ENCODE results near the gene DUSP16.
"Not testable (repeated sequence)": the region's sequence is repeated elsewhere in the genome, so short reads cannot be mapped to it uniquely, and the experiment has no call there.

Gene DUSP16

DNA sequence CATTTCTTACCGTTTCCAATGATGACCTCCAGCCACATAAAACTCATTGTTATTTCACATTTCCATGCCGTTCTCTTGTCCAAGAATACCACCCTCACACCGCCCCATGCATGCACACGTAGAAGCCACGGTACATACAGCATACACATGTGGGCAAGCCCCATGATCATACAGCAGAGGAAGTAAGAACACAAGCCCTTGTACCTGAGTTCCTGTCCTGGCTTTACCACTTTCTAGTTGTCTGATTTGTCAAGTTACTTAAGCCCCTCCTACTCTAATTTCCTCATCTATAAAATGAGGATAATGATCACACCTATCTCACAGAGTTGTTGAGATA lies 59.9 kb downstream of the DUSP16 start:
- Histone ChIP-seq H3K4me1 (ENCODE audit: insufficient read depth, low read length) (no peaks in the 10 kb centered on the region), H2AFZ (ENCODE audit: low read depth, low read length) (no peak overlapping the region), H3K9me3 (ENCODE audit: insufficient read depth, low read length, severe bottlenecking) (no peaks in the 10 kb centered on the region), H3K79me2 (ENCODE audit: insufficient read depth, low read length) (no peaks in the 10 kb centered on the region), H3K4me2 (ENCODE audit: insufficient read depth, low read length) (no peak overlapping the region), H3K27ac (ENCODE audit: low read length) (no peak overlapping the region), H3K36me3 (ENCODE audit: insufficient read depth, low read length) (no peaks in the 10 kb centered on the region), H3K27me3 (ENCODE audit: insufficient read depth, low read length, poor library complexity) (peaks cover 4% of the 10 kb centered on the region), H3K4me3 (ENCODE audit: low read depth in 1 of 2, low read length in 2 of 2) (no peak overlapping the region), H3K9ac (ENCODE audit: low read depth, low read length) (no peak overlapping the region), H4K20me1 (ENCODE audit: insufficient read depth, low read length) (no peaks in the 10 kb centered on the region)
- ATAC-seq (ENCODE audit: insufficient read depth, low read depth) = no peak
- no peak for DNase-seq
- no peak for TF ChIP-seq EZH2 (IDR thresholded peaks at IDR 0.05; ENCODE audit: borderline replicate concordance, low read depth, low read length, severe bottlenecking)
- TF ChIP-seq, protein P1, sequence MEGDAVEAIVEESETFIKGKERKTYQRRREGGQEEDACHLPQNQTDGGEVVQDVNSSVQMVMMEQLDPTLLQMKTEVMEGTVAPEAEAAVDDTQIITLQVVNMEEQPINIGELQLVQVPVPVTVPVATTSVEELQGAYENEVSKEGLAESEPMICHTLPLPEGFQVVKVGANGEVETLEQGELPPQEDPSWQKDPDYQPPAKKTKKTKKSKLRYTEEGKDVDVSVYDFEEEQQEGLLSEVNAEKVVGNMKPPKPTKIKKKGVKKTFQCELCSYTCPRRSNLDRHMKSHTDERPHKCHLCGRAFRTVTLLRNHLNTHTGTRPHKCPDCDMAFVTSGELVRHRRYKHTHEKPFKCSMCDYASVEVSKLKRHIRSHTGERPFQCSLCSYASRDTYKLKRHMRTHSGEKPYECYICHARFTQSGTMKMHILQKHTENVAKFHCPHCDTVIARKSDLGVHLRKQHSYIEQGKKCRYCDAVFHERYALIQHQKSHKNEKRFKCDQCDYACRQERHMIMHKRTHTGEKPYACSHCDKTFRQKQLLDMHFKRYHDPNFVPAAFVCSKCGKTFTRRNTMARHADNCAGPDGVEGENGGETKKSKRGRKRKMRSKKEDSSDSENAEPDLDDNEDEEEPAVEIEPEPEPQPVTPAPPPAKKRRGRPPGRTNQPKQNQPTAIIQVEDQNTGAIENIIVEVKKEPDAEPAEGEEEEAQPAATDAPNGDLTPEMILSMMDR (IDR thresholded peaks at IDR 0.05; ENCODE audit: borderline replicate concordance, extremely low read depth, low read length, poor library complexity, severe bottlenecking) = no peak

DNA sequence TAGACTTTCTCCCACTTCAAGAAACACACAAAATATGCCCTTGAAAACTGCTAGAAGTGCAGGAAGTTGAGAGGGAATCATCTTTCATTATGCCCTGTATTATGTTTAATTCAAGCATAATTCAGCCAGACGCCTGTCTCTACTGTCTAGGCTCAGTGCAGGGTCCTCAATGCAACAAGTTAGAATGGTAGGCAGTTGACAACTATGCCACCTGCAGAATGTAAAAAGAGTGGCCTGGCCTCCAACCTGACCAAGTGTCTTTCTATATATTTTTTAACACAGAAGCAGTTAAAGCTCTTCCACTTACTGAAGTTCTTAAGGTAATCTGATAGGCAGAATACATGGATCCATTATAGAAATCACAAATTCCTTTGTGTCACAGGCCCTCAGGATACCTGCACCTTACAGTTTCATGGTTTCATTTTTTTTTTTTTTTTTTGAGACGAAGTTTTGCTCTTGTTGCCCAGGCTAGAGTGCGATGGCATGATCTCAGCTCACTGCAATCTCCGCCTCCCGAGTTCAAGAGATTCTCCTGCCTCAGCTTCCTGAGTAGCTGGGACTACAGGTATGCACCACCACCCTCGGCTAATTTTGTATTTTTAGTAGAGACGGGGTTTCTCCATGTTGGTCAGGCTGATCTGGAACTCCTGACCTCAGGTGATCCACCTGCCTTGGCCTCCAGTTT lies 60.4 kb downstream of the DUSP16 start:
- not testable (repeated sequence) for H3K9ac ChIP-seq (ENCODE audit: low read depth, low read length); H2AFZ ChIP-seq (ENCODE audit: low read depth, low read length); H3K36me3 ChIP-seq (ENCODE audit: insufficient read depth, low read length); H3K27me3 ChIP-seq (ENCODE audit: insufficient read depth, low read length, poor library complexity); DNase-seq; H3K4me3 ChIP-seq (ENCODE audit: low read depth in 1 of 2, low read length in 2 of 2); H3K4me1 ChIP-seq (ENCODE audit: insufficient read depth, low read length); H3K79me2 ChIP-seq (ENCODE audit: insufficient read depth, low read length); H4K20me1 ChIP-seq (ENCODE audit: insufficient read depth, low read length); H3K9me3 ChIP-seq (ENCODE audit: insufficient read depth, low read length, severe bottlenecking); ATAC-seq (ENCODE audit: insufficient read depth, low read depth); H3K4me2 ChIP-seq (ENCODE audit: insufficient read depth, low read length); H3K27ac ChIP-seq (ENCODE audit: low read length)

DNA sequence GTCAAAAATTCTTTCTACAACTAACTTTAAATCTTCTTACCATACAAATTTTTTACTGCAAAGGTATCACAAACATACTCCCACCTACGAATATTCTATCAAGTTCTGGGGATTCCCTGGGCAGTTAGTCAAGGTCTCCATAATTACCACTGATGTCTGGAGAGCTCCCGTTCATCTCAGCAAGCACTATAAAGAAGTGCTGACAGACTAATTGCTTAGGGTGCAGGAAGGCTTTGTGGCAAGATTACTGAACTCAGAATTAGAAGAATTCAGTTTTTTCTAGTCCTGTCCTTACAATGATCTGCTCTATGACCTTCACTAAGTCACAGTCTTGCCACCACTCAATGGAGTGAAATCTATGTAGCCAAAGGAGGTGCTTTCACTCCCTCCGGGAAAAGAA lies 61.5 kb downstream of the DUSP16 start:
- no peaks in the 10 kb centered on the region for H3K4me1 ChIP-seq (ENCODE audit: insufficient read depth, low read length)
- H3K79me2 ChIP-seq (ENCODE audit: insufficient read depth, low read length) = no peaks in the 10 kb centered on the region
- TF ChIP-seq, protein P1 (IDR thresholded peaks at IDR 0.05; ENCODE audit: borderline replicate concordance, extremely low read depth, low read length, poor library complexity, severe bottlenecking) = no peak
- DNase-seq (no peak), ATAC-seq (ENCODE audit: insufficient read depth, low read depth) (no peak)
- H3K27me3 ChIP-seq (ENCODE audit: insufficient read depth, low read length, poor library complexity) = peaks cover 4% of the 10 kb centered on the region
- H3K4me3 ChIP-seq (ENCODE audit: low read depth in 1 of 2, low read length in 2 of 2) = no peak overlapping the region
- H2AFZ ChIP-seq (ENCODE audit: low read depth, low read length) = no peak overlapping the region
- H3K9me3 ChIP-seq (ENCODE audit: insufficient read depth, low read length, severe bottlenecking) = no peaks in the 10 kb centered on the region
- no peak overlapping the region for H3K4me2 ChIP-seq (ENCODE audit: insufficient read depth, low read length)
- H4K20me1 ChIP-seq (ENCODE audit: insufficient read depth, low read length) = no peaks in the 10 kb centered on the region
- no peak overlapping the region for H3K27ac ChIP-seq (ENCODE audit: low read length)
- H3K9ac ChIP-seq (ENCODE audit: low read depth, low read length) = no peak overlapping the region
- H3K36me3 ChIP-seq (ENCODE audit: insufficient read depth, low read length) = no peaks in the 10 kb centered on the region

DNA sequence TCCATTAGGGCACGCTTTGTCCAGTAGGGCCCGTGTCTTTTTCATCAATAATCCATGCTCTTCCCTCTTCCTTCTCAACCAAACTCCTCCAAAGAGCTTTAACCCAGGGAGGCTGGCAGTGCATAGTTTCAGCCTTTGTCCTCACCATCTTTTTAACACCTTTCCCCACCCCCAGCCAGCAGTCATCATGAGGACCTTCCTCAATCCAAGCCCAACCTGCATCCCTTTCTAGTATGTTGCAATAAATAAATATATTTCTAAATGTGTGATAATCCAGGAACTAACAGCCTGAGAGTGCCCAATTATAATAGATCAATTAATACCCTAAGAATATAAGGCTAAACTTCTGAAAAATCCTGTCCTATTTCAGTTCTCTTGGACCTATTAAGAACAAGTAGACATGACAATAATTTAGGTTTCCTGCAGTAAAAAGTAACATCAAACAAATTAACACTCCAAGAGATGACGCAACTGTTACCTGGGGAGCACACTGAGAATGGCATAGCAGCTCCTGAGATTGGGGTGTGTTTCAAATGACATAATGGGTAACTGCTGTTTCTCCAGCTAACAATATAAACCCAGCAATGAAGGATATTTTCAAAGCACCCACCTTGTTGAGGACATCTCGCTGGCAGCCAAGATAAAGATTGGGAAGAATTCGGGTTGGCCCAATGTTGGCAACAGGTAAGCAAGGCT lies 62.6 kb downstream of the DUSP16 start:
- TF ChIP-seq, protein P1 (IDR thresholded peaks at IDR 0.05; ENCODE audit: borderline replicate concordance, extremely low read depth, low read length, poor library complexity, severe bottlenecking) = no peak
- TF ChIP-seq EZH2 (IDR thresholded peaks at IDR 0.05; ENCODE audit: borderline replicate concordance, low read depth, low read length, severe bottlenecking) = no peak
- Histone ChIP-seq H3K4me3 (ENCODE audit: low read depth in 1 of 2, low read length in 2 of 2) (no peak overlapping the region), H3K9me3 (ENCODE audit: insufficient read depth, low read length, severe bottlenecking) (no peaks in the 10 kb centered on the region), H3K27ac (ENCODE audit: low read length) (no peak overlapping the region), H3K36me3 (ENCODE audit: insufficient read depth, low read length) (no peaks in the 10 kb centered on the region), H3K4me2 (ENCODE audit: insufficient read depth, low read length) (no peak overlapping the region), H2AFZ (ENCODE audit: low read depth, low read length) (no peak overlapping the region), H3K9ac (ENCODE audit: low read depth, low read length) (no peak overlapping the region), H4K20me1 (ENCODE audit: insufficient read depth, low read length) (no peaks in the 10 kb centered on the region), H3K4me1 (ENCODE audit: insufficient read depth, low read length) (no peaks in the 10 kb centered on the region), H3K27me3 (ENCODE audit: insufficient read depth, low read length, poor library complexity) (peaks cover under 1% of the 10 kb centered on the region), H3K79me2 (ENCODE audit: insufficient read depth, low read length) (no peaks in the 10 kb centered on the region)
- ATAC-seq (ENCODE audit: insufficient read depth, low read depth) (no peak), DNase-seq (no peak)
